GM23338 (cell line): Measurements from ENCODE around the gene RARG. TPM values are rescaled to one million over a fixed set of nuclear protein-coding genes. Genes with fewer than 3 reads are reported as not detected.

Source experiments
- ATAC-seq: fragments of 200-7000 bp; cut with Tn5 transposase; 3 replicates; pipeline ENCODE4 v1.9.1; 2020
- DNase-seq: peaks from one replicate; pipeline ENCODE4 v3.0.0-alpha.2; 2015; ENCODE audit warnings: low spot score
- H2AFZ ChIP-seq: fragments of 200-600 bp; sonication (generic); 2 replicates; pipeline ENCODE4 v1.8.0; 2016; ENCODE audit warnings: antibody characterized with exemption, mild to moderate bottlenecking, moderate library complexity
- H3F3A ChIP-seq: fragments of 200-600 bp; sonication (generic); replicated peaks from 2 replicates; pipeline ENCODE4 v1.8.0; 2017; ENCODE audit warnings: antibody characterized with exemption, mixed run types, low read depth
- H3K27ac ChIP-seq: fragments of 200-600 bp; sonication (generic); 2 replicates; pipeline ENCODE4 v1.6.1; 2016; ENCODE audit warnings: low read depth
- H3K27me3 ChIP-seq: fragments of 200-600 bp; sonication (generic); 2 replicates; pipeline ENCODE4 v1.8.0; 2016; ENCODE audit warnings: mild to moderate bottlenecking, mixed run types, moderate library complexity; ENCODE audit not compliant: insufficient read depth
- H3K36me3 ChIP-seq: fragments of 200-600 bp; sonication (generic); 2 replicates; pipeline ENCODE4 v1.8.0; 2016; ENCODE audit warnings: mild to moderate bottlenecking; ENCODE audit not compliant: insufficient read depth
- H3K4me1 ChIP-seq: fragments of 200-600 bp; sonication (generic); 2 replicates; pipeline ENCODE4 v1.8.0; 2016; ENCODE audit warnings: mild to moderate bottlenecking, moderate library complexity; ENCODE audit not compliant: insufficient read depth
- H3K4me2 ChIP-seq: fragments of 200-600 bp; sonication (generic); 2 replicates; pipeline ENCODE4 v1.7.1; 2017; ENCODE audit warnings: mixed run types
- H3K4me3 ChIP-seq: fragments of 200-600 bp; sonication (generic); 2 replicates; pipeline ENCODE4 v1.6.1; 2016; ENCODE audit warnings: mixed run types
- H3K79me2 ChIP-seq: fragments of 200-600 bp; sonication (generic); replicated peaks from 2 replicates; pipeline ENCODE4 v1.8.0; 2017; ENCODE audit warnings: mild to moderate bottlenecking; ENCODE audit not compliant: insufficient read depth
- H3K9me2 ChIP-seq: fragments of 200-600 bp; sonication (generic); 2 replicates; pipeline ENCODE4 v1.8.0; 2017; ENCODE audit not compliant: insufficient read depth
- H4K20me1 ChIP-seq: fragments of 200-600 bp; sonication (generic); replicated peaks from 2 replicates; pipeline ENCODE4 v1.8.0; 2017; ENCODE audit warnings: mild to moderate bottlenecking; ENCODE audit not compliant: insufficient read depth
- H3K27ac Mint-ChIP-seq: 2 replicates; pipeline ENCODE4 v1.8.0; 2020; ENCODE audit warnings: inconsistent platforms, mild to moderate bottlenecking, moderate library complexity, mixed read lengths
- H3K27me3 Mint-ChIP-seq: 3 replicates; pipeline ENCODE4 v1.8.0; 2022; ENCODE audit warnings: low read depth, mild to moderate bottlenecking, moderate library complexity, mixed read lengths, inconsistent platforms; ENCODE audit not compliant: insufficient read depth, poor library complexity
- H3K36me3 Mint-ChIP-seq: 3 replicates; pipeline ENCODE4 v1.8.0; 2021; ENCODE audit warnings: low read depth, mild to moderate bottlenecking, inconsistent platforms, moderate library complexity, mixed read lengths
- H3K4me1 Mint-ChIP-seq: 3 replicates; pipeline ENCODE4 v1.8.0; 2020; ENCODE audit warnings: mild to moderate bottlenecking, inconsistent platforms, mixed read lengths
- H3K4me3 Mint-ChIP-seq: 3 replicates; pipeline ENCODE4 v1.8.0; 2021; ENCODE audit warnings: moderate library complexity, mild to moderate bottlenecking, inconsistent platforms, mixed read lengths
- H3K9me3 Mint-ChIP-seq: 3 replicates; pipeline ENCODE4 v1.8.0; 2020; ENCODE audit warnings: moderate library complexity, mild to moderate bottlenecking, inconsistent platforms, mixed read lengths
- CREB1 ChIP-seq: fragments of 250-450 bp; sonication (Bioruptor Pico); IDR thresholded peaks from 2 replicates; pipeline ENCODE4 v1.5.0; 2020; ENCODE audit warnings: low read depth, mild to moderate bottlenecking, moderate library complexity
- CTCF ChIP-seq, 2 experiments: fragments of 200-600 bp in 1 of 2; sonication (generic) in 1 of 2; conservative IDR thresholded peaks; 2 replicates each; pipeline versions ENCODE4 v1.5.1 to v1.6.1; 2016 to 2017; ENCODE audit warnings: antibody characterized with exemption in 2 of 2, low read depth in 2 of 2, mild to moderate bottlenecking in 2 of 2, moderate library complexity in 1 of 2
- ETS1 ChIP-seq: IDR thresholded peaks from 2 replicates; pipeline ENCODE4 v1.6.1; 2016; ENCODE audit warnings: antibody characterized with exemption
- EZH2 ChIP-seq: fragments of 200-600 bp; sonication (generic); IDR thresholded peaks from one replicate; pipeline ENCODE4 v1.8.0; 2017; ENCODE audit warnings: antibody characterized with exemption, mild to moderate bottlenecking, low read depth; ENCODE audit not compliant: unreplicated experiment
- JUNB ChIP-seq: IDR thresholded peaks from one replicate; pipeline ENCODE4 v1.6.1; 2016; ENCODE audit warnings: antibody characterized with exemption; ENCODE audit not compliant: unreplicated experiment
- NANOG ChIP-seq: IDR thresholded peaks from 2 replicates; pipeline ENCODE4 v1.6.1; 2016; ENCODE audit warnings: antibody characterized with exemption, borderline replicate concordance
- POLR2AphosphoS5 ChIP-seq: IDR thresholded peaks from 2 replicates; pipeline ENCODE4 v1.6.1; 2016; ENCODE audit warnings: antibody characterized with exemption, low read depth
- ZNF114 ChIP-seq: fragments of 250-450 bp; sonication (Bioruptor Pico); IDR thresholded peaks from 2 replicates; pipeline ENCODE4 v1.5.0; 2020; ENCODE audit warnings: mild to moderate bottlenecking, moderate library complexity
- ZNF331 ChIP-seq: fragments of 250-450 bp; sonication (Bioruptor Pico); IDR thresholded peaks from 2 replicates; pipeline ENCODE4 v1.5.0; 2020; ENCODE audit warnings: low read depth, mild to moderate bottlenecking, moderate library complexity
- ZNF462 ChIP-seq: fragments of 250-450 bp; sonication (Bioruptor Pico); IDR thresholded peaks from 2 replicates; pipeline ENCODE4 v1.5.0; 2020; ENCODE audit warnings: mild to moderate bottlenecking, moderate library complexity
- polyA plus RNA-seq: library from polyadenylated mRNA; unstranded; fragments of >200 nt; fragmentation: Nextera tagmentation; extraction: Ambion mirVana; gene quantifications from 2 replicates; pipeline ENCODE4 v1.2.1, GENCODE V29; 2016
- total RNA-seq: library from RNA; depleted of rRNA; stranded (reverse); fragments of >200 nt; shearing (Covaris generic); gene quantifications from 2 replicates; pipeline ENCODE4 v1.2.3, GENCODE V29; 2014

Gene RARG
- total and polyA plus RNA-seq, 2 experiments from 2014 or later: 18.5 to 50.2 TPM

- Histone ChIP-seq H3K36me3 (peaks cover 20% of the 10 kb centered on the region), H3F3A (peaks cover 19% of the 10 kb centered on the region), H3K9me2 (no peaks in the 10 kb centered on the region), H3K4me3 (no peak overlapping the region), H3K27ac (no peak overlapping the region), H4K20me1 (peaks cover 13% of the 10 kb centered on the region), H2AFZ (no peak overlapping the region), H3K4me2 (no peak overlapping the region), H3K79me2 (no peaks in the 10 kb centered on the region; the same call in 1 of the 2 replicates), H3K27me3 (0 out of 2 replicates have a peak, but pooled peaks cover 3% of the 10 kb centered on the region), H3K4me1 (peaks cover 7% of the 10 kb centered on the region)
- peaks cover 28% of the 10 kb centered on the region for H3K4me1 Mint-ChIP-seq
- TF ChIP-seq NANOG: no peak
- TF ChIP-seq ZNF462 (CRISPR knock-in tag): no peak
- no peak for TF ChIP-seq ZNF331 (CRISPR knock-in tag)
- TF ChIP-seq ZNF114 (CRISPR knock-in tag): no peak
- TF ChIP-seq ETS1: no peak
- TF ChIP-seq POLR2AphosphoS5: no peak
- no peak for TF ChIP-seq EZH2
- TF ChIP-seq CREB1: no peak
- no peak for TF ChIP-seq CTCF (conservative IDR thresholded peaks at IDR 0.05; ENCODE audit: low read depth in 2 of 2)
- TF ChIP-seq JUNB: no peak
- H3K27ac Mint-ChIP-seq: no peak overlapping the region
- peak; percentile 28 for DNase-seq
- peaks cover 26% of the 10 kb centered on the region for H3K27me3 Mint-ChIP-seq
- peaks cover 45% of the 10 kb centered on the region for H3K36me3 Mint-ChIP-seq
- H3K4me3 Mint-ChIP-seq: no peak overlapping the region
- H3K9me3 Mint-ChIP-seq: no peaks in the 10 kb centered on the region
- ATAC-seq: no peak; the same call in 1 of the 3 replicates
Measured at GRCh38 chr12:53208877-53209463, 23.0 kb downstream of the RARG start.
